Measurements from ENCODE around the gene HIPK1. TPM values are rescaled to one million over a fixed set of nuclear protein-coding genes. Genes with fewer than 3 reads are reported as not detected.

HIPK1 gene
- total RNA-seq, 1 experiment from 2014 or later: 52.2 TPM

DNA sequence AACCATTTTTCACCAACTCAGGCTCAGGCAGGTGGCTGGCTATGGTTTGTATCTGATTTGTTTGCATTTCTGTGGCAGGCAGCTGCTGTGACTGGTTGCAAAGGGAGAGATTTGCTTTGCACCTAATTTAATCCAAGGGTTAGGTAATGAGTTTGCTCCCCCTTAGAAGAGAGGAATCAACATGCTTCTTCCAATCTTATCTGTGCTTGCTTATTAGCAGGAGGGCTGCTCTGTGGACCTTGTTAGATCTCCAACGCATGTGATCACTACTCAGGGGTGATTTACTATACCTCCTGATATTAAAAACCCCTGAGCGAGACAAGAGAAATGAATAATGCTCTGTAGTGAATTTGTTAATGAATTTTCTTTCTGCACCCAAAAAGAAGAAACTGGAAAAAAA lies 70.7 kb downstream of the HIPK1 start:
- Mint-ChIP-seq H3K4me1 (peaks cover 53% of the 10 kb centered on the region), H3K4me3 (no peak overlapping the region), H3K36me3 (peaks cover 26% of the 10 kb centered on the region), H3K9me3 (peaks cover 30% of the 10 kb centered on the region), H3K27ac (no peak overlapping the region), H3K27me3 (ENCODE audit: low read depth) (peaks cover 17% of the 10 kb centered on the region)
- DNase-seq (ENCODE audit: low spot score) (no peak), ATAC-seq (no peak)
- ChIA-PET POLR2A (no interaction called here), CTCF (no interaction called here)
- TF ChIP-seq, protein P1, sequence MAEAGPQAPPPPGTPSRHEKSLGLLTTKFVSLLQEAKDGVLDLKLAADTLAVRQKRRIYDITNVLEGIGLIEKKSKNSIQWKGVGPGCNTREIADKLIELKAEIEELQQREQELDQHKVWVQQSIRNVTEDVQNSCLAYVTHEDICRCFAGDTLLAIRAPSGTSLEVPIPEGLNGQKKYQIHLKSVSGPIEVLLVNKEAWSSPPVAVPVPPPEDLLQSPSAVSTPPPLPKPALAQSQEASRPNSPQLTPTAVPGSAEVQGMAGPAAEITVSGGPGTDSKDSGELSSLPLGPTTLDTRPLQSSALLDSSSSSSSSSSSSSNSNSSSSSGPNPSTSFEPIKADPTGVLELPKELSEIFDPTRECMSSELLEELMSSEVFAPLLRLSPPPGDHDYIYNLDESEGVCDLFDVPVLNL (CRISPR knock-in tag; IDR thresholded peaks at IDR 0.05; ENCODE audit: borderline replicate concordance, low read depth): no peak
- no peak for TF ChIP-seq EMX1 (CRISPR knock-in tag; IDR thresholded peaks at IDR 0.05)
- TF ChIP-seq, protein P2, sequence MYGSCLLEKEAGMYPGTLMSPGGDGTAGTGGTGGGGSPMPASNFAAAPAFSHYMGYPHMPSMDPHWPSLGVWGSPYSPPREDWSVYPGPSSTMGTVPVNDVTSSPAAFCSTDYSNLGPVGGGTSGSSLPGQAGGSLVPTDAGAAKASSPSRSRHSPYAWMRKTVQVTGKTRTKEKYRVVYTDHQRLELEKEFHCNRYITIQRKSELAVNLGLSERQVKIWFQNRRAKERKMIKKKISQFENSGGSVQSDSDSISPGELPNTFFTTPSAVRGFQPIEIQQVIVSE (CRISPR knock-in tag; IDR thresholded peaks at IDR 0.05; ENCODE audit: borderline replicate concordance): no peak
- TF ChIP-seq CREM (CRISPR knock-in tag; IDR thresholded peaks at IDR 0.05): no peak

DNA sequence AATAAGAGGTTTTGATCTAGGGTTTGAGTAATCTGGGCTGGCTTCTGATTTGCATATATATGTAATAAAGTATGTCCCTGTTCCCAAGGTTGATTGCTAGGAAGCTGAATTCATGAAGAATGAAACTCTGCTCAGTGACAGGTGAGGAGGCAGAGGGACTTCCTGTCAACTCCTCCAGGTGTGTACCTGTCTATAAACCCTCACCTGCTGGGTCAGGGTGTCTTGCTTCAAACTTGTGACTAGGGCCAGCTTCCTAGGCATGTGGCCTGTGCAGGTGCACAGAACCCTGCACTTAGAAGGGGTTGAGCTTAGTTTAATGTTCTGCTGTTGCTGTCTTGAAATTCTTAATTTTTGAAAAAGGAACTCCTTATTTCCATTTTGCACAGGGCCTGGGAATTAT lies 71.3 kb downstream of the HIPK1 start:
- no peak overlapping the region for H3K27ac Mint-ChIP-seq
- TF ChIP-seq JAZF1 (CRISPR knock-in tag; IDR thresholded peaks at IDR 0.05): no peak
- TF ChIP-seq ZBTB21 (CRISPR knock-in tag; IDR thresholded peaks at IDR 0.05; ENCODE audit: borderline replicate concordance): no peak
- no peak for TF ChIP-seq SMAD3 (CRISPR knock-in tag; IDR thresholded peaks at IDR 0.05; ENCODE audit: borderline replicate concordance)
- TF ChIP-seq, protein P3, sequence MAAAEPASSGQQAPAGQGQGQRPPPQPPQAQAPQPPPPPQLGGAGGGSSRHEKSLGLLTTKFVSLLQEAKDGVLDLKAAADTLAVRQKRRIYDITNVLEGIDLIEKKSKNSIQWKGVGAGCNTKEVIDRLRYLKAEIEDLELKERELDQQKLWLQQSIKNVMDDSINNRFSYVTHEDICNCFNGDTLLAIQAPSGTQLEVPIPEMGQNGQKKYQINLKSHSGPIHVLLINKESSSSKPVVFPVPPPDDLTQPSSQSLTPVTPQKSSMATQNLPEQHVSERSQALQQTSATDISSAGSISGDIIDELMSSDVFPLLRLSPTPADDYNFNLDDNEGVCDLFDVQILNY (CRISPR knock-in tag; IDR thresholded peaks at IDR 0.05): no peak
- TF ChIP-seq PRRX2 (CRISPR knock-in tag; IDR thresholded peaks at IDR 0.05): no peak
- TF ChIP-seq, protein P1 (CRISPR knock-in tag; IDR thresholded peaks at IDR 0.05; ENCODE audit: borderline replicate concordance, low read depth): no peak
- TF ChIP-seq TEAD4 (CRISPR knock-in tag; IDR thresholded peaks at IDR 0.05): no peak
- TF ChIP-seq, protein P4, sequence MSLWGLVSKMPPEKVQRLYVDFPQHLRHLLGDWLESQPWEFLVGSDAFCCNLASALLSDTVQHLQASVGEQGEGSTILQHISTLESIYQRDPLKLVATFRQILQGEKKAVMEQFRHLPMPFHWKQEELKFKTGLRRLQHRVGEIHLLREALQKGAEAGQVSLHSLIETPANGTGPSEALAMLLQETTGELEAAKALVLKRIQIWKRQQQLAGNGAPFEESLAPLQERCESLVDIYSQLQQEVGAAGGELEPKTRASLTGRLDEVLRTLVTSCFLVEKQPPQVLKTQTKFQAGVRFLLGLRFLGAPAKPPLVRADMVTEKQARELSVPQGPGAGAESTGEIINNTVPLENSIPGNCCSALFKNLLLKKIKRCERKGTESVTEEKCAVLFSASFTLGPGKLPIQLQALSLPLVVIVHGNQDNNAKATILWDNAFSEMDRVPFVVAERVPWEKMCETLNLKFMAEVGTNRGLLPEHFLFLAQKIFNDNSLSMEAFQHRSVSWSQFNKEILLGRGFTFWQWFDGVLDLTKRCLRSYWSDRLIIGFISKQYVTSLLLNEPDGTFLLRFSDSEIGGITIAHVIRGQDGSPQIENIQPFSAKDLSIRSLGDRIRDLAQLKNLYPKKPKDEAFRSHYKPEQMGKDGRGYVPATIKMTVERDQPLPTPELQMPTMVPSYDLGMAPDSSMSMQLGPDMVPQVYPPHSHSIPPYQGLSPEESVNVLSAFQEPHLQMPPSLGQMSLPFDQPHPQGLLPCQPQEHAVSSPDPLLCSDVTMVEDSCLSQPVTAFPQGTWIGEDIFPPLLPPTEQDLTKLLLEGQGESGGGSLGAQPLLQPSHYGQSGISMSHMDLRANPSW (CRISPR knock-in tag; conservative IDR thresholded peaks at IDR 0.05; ENCODE audit: low read depth): no peak
- TF ChIP-seq, protein P5, sequence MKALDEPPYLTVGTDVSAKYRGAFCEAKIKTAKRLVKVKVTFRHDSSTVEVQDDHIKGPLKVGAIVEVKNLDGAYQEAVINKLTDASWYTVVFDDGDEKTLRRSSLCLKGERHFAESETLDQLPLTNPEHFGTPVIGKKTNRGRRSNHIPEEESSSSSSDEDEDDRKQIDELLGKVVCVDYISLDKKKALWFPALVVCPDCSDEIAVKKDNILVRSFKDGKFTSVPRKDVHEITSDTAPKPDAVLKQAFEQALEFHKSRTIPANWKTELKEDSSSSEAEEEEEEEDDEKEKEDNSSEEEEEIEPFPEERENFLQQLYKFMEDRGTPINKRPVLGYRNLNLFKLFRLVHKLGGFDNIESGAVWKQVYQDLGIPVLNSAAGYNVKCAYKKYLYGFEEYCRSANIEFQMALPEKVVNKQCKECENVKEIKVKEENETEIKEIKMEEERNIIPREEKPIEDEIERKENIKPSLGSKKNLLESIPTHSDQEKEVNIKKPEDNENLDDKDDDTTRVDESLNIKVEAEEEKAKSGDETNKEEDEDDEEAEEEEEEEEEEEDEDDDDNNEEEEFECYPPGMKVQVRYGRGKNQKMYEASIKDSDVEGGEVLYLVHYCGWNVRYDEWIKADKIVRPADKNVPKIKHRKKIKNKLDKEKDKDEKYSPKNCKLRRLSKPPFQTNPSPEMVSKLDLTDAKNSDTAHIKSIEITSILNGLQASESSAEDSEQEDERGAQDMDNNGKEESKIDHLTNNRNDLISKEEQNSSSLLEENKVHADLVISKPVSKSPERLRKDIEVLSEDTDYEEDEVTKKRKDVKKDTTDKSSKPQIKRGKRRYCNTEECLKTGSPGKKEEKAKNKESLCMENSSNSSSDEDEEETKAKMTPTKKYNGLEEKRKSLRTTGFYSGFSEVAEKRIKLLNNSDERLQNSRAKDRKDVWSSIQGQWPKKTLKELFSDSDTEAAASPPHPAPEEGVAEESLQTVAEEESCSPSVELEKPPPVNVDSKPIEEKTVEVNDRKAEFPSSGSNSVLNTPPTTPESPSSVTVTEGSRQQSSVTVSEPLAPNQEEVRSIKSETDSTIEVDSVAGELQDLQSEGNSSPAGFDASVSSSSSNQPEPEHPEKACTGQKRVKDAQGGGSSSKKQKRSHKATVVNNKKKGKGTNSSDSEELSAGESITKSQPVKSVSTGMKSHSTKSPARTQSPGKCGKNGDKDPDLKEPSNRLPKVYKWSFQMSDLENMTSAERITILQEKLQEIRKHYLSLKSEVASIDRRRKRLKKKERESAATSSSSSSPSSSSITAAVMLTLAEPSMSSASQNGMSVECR (CRISPR knock-in tag; IDR thresholded peaks at IDR 0.05; ENCODE audit: borderline replicate concordance): no peak
- TF ChIP-seq NFATC4 (CRISPR knock-in tag; IDR thresholded peaks at IDR 0.05): no peak
- no peak for TF ChIP-seq TCF7 (CRISPR knock-in tag; IDR thresholded peaks at IDR 0.05; ENCODE audit: low read depth)
- TF ChIP-seq, protein P6, sequence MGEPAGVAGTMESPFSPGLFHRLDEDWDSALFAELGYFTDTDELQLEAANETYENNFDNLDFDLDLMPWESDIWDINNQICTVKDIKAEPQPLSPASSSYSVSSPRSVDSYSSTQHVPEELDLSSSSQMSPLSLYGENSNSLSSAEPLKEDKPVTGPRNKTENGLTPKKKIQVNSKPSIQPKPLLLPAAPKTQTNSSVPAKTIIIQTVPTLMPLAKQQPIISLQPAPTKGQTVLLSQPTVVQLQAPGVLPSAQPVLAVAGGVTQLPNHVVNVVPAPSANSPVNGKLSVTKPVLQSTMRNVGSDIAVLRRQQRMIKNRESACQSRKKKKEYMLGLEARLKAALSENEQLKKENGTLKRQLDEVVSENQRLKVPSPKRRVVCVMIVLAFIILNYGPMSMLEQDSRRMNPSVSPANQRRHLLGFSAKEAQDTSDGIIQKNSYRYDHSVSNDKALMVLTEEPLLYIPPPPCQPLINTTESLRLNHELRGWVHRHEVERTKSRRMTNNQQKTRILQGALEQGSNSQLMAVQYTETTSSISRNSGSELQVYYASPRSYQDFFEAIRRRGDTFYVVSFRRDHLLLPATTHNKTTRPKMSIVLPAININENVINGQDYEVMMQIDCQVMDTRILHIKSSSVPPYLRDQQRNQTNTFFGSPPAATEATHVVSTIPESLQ (CRISPR knock-in tag; IDR thresholded peaks at IDR 0.05): no peak
- no peak for TF ChIP-seq NFYB (CRISPR knock-in tag; conservative IDR thresholded peaks at IDR 0.05; ENCODE audit: low read depth)
- no peak for TF ChIP-seq MYBL2 (CRISPR knock-in tag; IDR thresholded peaks at IDR 0.05)

More for the DNA sequence above, 71.3 kb downstream of the HIPK1 start:
- Mint-ChIP-seq H3K4me1 (peaks cover 53% of the 10 kb centered on the region), H3K36me3 (peaks cover 24% of the 10 kb centered on the region), H3K9me3 (peaks cover 29% of the 10 kb centered on the region), H3K4me3 (no peak overlapping the region), H3K27me3 (ENCODE audit: low read depth) (peaks cover 17% of the 10 kb centered on the region)
- DNase-seq (ENCODE audit: low spot score): no peak
- POLR2A ChIA-PET: no interaction called here
- ATAC-seq: no peak
- CTCF ChIA-PET: interaction anchor here (1.5 to 1.7 kb wide), 2 partner anchors 23 to 346 kb away, joined by 5 to 7 read pairs; no protein-coding TSS in a partner anchor

Data from WTC11 (cell line).